Activated CD8-positive, alpha-beta T cell treated with anti-CD3 and anti-CD28 coated beads, Interleukin-2, amount 10 ng/mL, durations not matched to agents 7 days and 5 days (primary cell): Measurements from ENCODE around the gene CCN2. TPM values are rescaled to one million over a fixed set of nuclear protein-coding genes. Genes with fewer than 3 reads are reported as not detected.

Experiments
- ATAC-seq: fragments of 150-1000 bp; cut with Tn5 transposase; one replicate; pipeline ENCODE4 v1.10.0; 2021; ENCODE audit warnings: moderate library complexity
- CTCF ChIA-PET: fragments of 350-600 bp; sonication (Branson Sonifier 250); formaldehyde crosslinking; loops from one replicate; lab custom pipeline; 2021; ENCODE audit warnings: antibody characterized with exemption; lab: Charles Lee
- POLR2A ChIA-PET: fragments of 350-600 bp; sonication (Branson Sonifier 250); formaldehyde crosslinking; loops from one replicate; lab custom pipeline; 2021; ENCODE audit warnings: antibody characterized with exemption; lab: Charles Lee
- DNase-seq: peaks from one replicate; pipeline ENCODE4 v3.0.0-alpha.2; 2020
- H3K27ac Mint-ChIP-seq: one replicate; pipeline ENCODE4 v1.8.0; 2021; ENCODE audit warnings: mild to moderate bottlenecking, mixed read lengths
- H3K27me3 Mint-ChIP-seq: one replicate; pipeline ENCODE4 v1.8.0; 2021; ENCODE audit warnings: low read depth, mixed read lengths
- H3K36me3 Mint-ChIP-seq: one replicate; pipeline ENCODE4 v1.8.0; 2021; ENCODE audit warnings: low read depth, mixed read lengths
- H3K4me1 Mint-ChIP-seq: one replicate; pipeline ENCODE4 v1.8.0; 2021; ENCODE audit warnings: low read depth, mixed read lengths
- H3K4me3 Mint-ChIP-seq: one replicate; pipeline ENCODE4 v1.8.0; 2021; ENCODE audit warnings: mild to moderate bottlenecking, mixed read lengths
- H3K9me3 Mint-ChIP-seq: one replicate; pipeline ENCODE4 v1.8.0; 2022; ENCODE audit warnings: mixed read lengths; ENCODE audit not compliant: insufficient read depth
- total RNA-seq, 2 experiments: library from RNA; stranded (reverse); gene quantifications; one replicate each; pipeline ENCODE4 v1.2.3, GENCODE V29; 2021

The CCN2 gene
- total RNA-seq, 2 experiments from 2014 or later: not detected

DNA sequence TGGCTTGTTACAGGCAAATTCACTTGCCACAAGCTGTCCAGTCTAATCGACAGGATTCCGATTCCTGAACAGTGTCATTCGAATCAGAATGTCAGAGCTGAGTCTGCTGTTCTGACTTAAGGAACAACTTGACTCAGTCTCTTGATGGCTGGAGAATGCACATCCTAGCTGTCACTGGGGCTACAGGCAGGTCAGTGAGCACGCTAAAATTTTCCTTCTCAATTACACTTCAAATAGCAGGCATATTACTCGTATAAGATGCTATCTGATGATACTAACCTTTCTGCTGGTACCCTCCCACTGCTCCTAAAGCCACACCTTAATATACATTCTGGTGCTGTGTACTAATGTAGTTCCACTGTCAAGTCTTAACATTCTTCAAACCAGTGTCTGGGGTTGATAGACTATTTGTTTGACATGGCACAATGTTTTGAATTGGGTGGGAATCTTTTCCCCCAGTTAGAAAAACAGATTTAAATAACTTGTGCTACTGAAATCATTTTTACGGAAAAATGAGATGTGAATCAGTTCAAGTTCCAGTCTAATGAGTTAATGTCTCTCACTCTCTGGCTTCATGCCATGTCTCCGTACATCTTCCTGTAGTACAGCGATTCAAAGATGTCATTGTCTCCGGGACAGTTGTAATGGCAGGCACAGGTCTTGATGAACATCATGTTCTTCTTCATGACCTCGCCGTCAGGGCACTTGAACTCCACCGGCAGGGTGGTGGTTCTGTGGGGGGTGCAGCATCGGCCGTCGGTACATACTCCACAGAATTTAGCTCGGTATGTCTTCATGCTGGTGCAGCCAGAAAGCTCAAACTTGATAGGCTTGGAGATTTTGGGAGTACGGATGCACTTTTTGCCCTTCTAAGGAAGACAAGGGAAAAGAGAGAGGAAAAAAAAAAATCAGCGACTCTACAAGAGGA, 2.2 kb downstream of the CCN2 start:
- Mint-ChIP-seq H3K4me3 (no peak overlapping the region), H3K27me3 (peaks cover 59% of the 10 kb centered on the region), H3K27ac (no peak overlapping the region), H3K9me3 (no peaks in the 10 kb centered on the region), H3K36me3 (no peaks in the 10 kb centered on the region), H3K4me1 (peaks cover 9% of the 10 kb centered on the region)
- ChIA-PET CTCF (interaction anchor here (0.7 kb wide), 1 partner anchor 12 kb away, joined by 3 read pairs; no protein-coding TSS in a partner anchor), POLR2A (no interaction called here)
- no peak for DNase-seq
- ATAC-seq: no peak

DNA sequence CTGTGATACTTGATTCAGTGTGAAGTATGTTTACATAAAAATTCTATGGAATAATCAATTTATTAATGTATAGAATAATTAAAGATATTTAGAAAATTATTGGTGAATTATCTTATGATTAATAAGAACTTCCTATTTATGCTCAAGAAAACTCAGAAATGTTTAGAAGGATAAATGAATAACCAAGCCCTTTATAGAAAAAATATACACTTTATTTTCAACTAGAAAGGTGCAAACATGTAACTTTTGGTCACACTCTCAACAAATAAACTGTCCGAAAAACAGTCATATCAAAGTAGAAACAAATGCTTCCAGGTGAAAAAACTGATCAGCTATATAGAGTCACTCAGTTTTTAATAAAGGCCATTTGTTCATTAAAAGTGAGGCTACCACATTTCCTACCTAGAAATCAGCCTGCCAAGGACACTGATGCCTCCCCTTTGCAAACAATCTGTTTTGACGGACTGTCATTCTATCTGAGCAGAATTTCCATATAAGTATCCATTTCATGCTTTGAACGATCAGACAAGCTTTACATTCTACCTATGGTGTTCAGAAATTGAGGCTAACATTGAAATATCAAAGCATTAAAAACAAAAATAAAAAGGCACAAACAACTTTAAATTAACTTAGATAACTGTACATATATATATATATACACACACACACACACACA, 3.0 kb downstream of the CCN2 start:
- Mint-ChIP-seq H3K27ac (no peak overlapping the region), H3K36me3 (no peaks in the 10 kb centered on the region), H3K4me3 (no peak overlapping the region), H3K9me3 (no peaks in the 10 kb centered on the region), H3K27me3 (peaks cover 55% of the 10 kb centered on the region), H3K4me1 (peaks cover 9% of the 10 kb centered on the region)
- ATAC-seq (no peak), DNase-seq (no peak)
- POLR2A ChIA-PET: no interaction called here
- CTCF ChIA-PET: interaction anchor here (1.0 kb wide), 1 partner anchor 25 kb away, joined by 3 read pairs; no protein-coding TSS in a partner anchor

DNA sequence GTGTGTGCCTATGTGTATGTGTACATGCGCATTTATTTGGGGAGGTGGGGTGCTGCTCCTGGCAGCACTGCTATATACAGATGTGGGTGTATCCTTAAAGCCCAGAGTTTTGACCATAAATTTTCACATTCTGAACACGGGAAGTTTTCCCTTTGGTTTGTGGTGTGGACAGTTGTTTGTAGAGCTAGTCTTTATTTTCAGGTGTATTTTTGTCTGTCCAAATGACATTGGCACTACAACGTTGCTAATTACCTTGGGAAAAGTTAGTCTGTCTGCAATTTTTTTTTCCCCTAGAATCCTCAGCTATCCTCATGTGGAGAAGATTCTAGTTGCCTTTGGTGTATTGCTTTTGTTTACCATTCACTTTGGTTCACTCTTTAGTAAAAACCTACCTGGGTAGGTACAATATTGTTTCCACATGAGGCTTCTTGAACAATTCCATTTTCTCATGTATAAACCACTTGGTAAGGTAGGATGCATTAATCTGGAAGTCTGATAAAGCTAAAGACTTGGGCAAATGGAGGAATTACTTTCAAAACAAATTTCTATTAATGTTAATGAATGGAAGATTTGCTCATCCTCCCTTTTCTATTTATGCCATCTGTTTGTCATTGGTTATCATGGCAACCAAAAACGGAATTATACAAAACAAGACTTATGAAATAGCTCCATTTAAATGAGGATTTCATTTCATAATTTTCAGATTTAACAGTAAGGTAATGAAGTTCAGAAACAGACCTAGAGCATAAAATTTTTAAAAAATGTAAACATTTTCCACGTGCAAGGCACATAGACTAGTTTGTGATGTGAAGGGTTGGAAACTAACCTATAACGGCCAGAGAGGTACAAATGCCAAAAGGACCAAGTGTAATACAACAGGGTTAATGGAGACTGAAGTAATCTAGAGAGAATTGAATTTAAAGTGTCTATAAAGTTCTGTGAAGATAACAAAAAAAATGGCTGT, 3.9 kb downstream of the CCN2 start:
- no peaks in the 10 kb centered on the region for H3K36me3 Mint-ChIP-seq
- no peak overlapping the region for H3K27ac Mint-ChIP-seq
- H3K4me1 Mint-ChIP-seq: peaks cover 9% of the 10 kb centered on the region
- POLR2A ChIA-PET: no interaction called here
- no peak for DNase-seq
- no peaks in the 10 kb centered on the region for H3K9me3 Mint-ChIP-seq
- H3K4me3 Mint-ChIP-seq: no peak overlapping the region
- ATAC-seq: no peak
- peaks cover 47% of the 10 kb centered on the region for H3K27me3 Mint-ChIP-seq
- CTCF ChIA-PET: interaction anchor here (0.7 to 1.0 kb wide), 3 partner anchors 18 to 24 kb away, joined by 3 read pairs; no protein-coding TSS in a partner anchor

DNA sequence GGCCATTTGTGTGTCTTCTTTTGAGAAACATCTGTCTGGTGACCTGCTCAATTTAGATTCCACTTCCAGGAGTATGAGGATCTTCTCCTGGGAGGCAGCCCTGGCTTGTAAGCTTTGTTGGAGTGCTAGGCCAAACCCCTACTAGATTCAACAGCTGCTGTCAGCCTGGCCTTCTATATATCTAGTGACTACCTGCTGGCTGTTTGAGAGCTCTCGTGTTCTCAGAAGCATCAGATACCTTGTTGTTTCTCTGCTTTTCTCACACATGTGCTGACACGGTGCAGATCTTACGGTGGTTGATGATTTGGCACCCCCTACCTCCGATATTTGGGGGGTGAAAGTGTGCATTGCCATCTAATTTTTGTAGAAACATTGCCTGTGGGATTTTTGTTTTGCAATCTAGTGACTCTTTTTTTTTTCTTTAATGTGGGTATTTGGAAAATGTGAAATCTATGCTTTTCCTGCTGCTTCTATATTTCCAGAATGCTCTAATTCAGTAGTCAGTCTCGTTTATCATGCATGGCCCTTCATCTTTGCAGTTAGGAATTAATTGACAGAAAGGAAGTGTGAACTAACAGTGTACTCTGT, 4.7 kb downstream of the CCN2 start:
- CTCF ChIA-PET: interaction anchor here (0.9 to 1.0 kb wide), 2 partner anchors 21 to 334 kb away, joined by 3 read pairs; no protein-coding TSS in a partner anchor
- H3K9me3 Mint-ChIP-seq: no peaks in the 10 kb centered on the region
- H3K36me3 Mint-ChIP-seq: no peaks in the 10 kb centered on the region
- POLR2A ChIA-PET: no interaction called here
- no peak for ATAC-seq
- H3K27me3 Mint-ChIP-seq: peaks cover 39% of the 10 kb centered on the region
- no peak for DNase-seq
- no peak overlapping the region for H3K27ac Mint-ChIP-seq
- H3K4me1 Mint-ChIP-seq: peaks cover 9% of the 10 kb centered on the region
- H3K4me3 Mint-ChIP-seq: no peak overlapping the region

DNA sequence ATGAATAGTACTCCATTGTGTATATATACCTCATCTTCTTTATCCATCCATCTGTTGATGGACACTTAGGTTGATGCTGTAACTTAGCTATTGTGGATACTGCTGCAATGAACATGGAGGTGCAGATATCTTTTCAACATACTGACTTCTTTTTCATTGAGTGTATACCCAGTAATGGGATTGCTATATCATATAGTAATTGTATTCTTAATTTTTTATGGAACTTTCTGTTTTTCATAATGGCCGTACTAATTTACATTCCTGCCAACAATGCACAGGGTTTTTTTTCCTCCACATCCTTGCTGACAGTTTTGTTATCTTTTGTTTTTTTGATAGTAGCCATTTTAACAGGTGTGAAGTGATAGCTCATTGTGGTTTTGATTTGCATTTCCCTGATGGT, 5.2 kb downstream of the CCN2 start:
- H3K27ac Mint-ChIP-seq: no peak overlapping the region
- H3K4me1 Mint-ChIP-seq: peaks cover 6% of the 10 kb centered on the region
- no peaks in the 10 kb centered on the region for H3K9me3 Mint-ChIP-seq
- H3K36me3 Mint-ChIP-seq: no peaks in the 10 kb centered on the region
- H3K4me3 Mint-ChIP-seq: no peak overlapping the region
- ATAC-seq (no peak), DNase-seq (no peak)
- ChIA-PET CTCF (interaction anchor here (1.0 kb wide), 1 partner anchor 334 kb away, joined by 3 read pairs; no protein-coding TSS in a partner anchor), POLR2A (no interaction called here)
- peaks cover 36% of the 10 kb centered on the region for H3K27me3 Mint-ChIP-seq

DNA sequence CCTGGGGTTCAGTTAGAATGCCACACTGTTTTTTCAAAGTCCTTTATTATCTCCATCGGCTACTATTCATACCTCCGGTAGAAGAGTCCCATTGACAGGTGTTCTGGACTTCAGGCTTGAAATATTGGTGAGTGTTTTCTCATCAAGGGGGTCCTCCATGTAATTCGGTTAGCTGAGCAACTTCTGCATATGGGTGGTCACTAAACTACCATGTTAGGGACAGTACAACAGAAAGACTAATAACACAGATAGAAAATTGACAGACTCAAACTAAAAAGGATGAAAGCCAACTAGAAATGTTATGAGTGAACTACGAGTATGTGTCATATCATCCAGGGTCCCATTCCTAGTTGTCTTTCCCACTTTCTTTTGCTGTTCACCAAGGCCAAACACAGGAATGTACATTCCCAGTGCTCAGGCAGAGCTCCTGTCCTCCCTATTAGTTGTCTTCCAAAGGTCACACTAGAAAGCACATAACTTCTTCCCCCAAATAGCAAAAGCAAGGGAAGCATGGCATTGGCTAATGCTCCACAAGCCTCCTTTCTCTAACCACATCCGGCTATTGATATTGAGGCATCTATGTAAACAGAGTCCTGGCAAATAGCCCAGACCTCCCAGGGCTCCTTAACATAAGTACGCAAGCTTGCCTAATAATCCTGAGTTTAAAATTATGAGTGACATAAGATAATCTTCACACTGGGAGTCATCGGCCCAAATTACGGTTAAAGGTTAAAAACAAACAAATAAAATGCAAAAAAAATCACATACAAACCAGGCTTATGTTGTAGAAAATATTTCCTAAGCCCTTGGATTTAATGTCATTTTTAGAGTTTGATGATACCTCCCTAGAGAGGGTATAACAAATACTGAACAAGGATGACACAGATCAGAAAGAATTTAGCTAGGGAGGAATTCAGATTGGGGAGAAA, 13.2 kb downstream of the CCN2 start:
- DNase-seq: no peak
- H3K4me1 Mint-ChIP-seq: no peaks in the 10 kb centered on the region
- POLR2A ChIA-PET: no interaction called here
- no peak overlapping the region for H3K27ac Mint-ChIP-seq
- no peak for ATAC-seq
- no peaks in the 10 kb centered on the region for H3K36me3 Mint-ChIP-seq
- no peak overlapping the region for H3K4me3 Mint-ChIP-seq
- H3K27me3 Mint-ChIP-seq: no peaks in the 10 kb centered on the region
- CTCF ChIA-PET: no interaction called here
- H3K9me3 Mint-ChIP-seq: no peaks in the 10 kb centered on the region

DNA sequence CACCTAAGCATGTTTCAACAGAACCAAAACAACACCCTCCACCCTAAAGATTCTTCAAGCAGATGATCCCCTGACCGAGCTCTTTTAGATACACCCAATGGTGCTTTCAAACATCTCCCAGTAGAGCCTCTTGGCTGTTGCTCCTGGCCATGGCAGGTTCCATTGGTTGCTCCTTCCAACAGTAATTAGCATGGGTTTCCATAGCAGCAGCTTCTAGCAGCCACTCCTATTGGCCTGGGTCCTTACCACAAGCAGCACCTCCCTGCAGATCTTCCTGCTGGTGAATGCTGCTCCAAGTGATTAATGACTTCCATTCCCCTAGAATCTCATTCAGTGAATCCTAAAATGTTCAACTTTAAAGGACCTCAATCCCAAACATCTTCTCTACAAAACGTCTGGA, 13.9 kb downstream of the CCN2 start:
- ChIA-PET POLR2A (no interaction called here), CTCF (no interaction called here)
- Mint-ChIP-seq H3K27me3 (no peaks in the 10 kb centered on the region), H3K4me3 (no peak overlapping the region), H3K36me3 (no peaks in the 10 kb centered on the region), H3K9me3 (no peaks in the 10 kb centered on the region), H3K27ac (no peak overlapping the region), H3K4me1 (no peaks in the 10 kb centered on the region)
- DNase-seq (no peak), ATAC-seq (no peak)

DNA sequence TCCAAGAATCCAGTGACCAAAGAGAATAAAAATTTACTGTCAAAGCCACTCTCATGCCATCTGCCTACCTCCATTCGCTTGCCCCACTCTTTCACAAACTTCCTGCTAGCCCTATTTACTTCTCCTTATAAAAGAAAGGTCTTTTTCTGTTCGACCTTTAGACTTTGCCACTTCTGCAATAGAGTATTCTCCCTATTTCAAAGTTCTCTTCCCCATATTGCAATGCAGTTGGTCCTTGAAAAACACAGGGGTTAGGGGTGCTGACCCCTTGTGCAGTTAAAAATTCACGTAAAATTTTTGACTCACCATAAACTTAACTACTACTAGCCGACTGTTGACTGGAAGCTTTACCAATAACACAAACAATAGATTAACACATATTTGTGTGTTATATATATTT, 15.0 kb downstream of the CCN2 start:
- CTCF ChIA-PET: no interaction called here
- POLR2A ChIA-PET: no interaction called here
- no peaks in the 10 kb centered on the region for H3K36me3 Mint-ChIP-seq
- H3K9me3 Mint-ChIP-seq: no peaks in the 10 kb centered on the region
- no peak for DNase-seq
- no peak overlapping the region for H3K27ac Mint-ChIP-seq
- no peak overlapping the region for H3K4me3 Mint-ChIP-seq
- ATAC-seq: no peak
- no peaks in the 10 kb centered on the region for H3K27me3 Mint-ChIP-seq
- no peaks in the 10 kb centered on the region for H3K4me1 Mint-ChIP-seq

DNA sequence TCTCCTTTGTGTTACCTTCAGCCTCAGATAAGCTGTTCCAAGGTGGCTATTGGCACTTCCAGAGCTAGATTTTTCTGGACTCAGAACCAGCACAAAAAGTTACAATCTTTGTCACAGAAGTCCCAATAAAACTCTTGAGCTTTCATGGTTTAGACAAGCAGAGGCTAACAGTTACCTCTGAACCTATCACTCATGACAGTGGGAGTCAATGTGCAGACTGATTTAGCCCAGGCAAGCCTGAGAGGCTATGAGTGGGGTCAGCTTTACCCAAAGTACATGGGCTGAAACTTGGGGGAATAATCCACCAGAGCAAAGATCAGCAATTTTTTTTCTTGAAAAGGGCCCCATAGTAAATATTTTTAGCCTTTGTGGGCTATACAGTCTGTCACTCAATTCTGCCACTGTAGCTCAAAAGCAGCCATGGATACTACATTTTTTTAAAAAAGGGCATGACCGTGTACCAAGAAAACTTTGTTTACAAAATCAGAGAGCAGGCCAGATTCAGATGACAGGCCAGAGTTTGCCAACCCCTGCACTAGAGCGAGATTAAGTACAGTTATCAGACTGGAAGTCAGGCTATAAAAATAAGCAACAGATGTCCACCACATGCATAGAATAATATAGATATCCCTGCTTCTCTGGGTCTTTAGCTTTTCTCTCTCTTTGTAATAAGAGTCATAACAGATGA, 20.0 kb downstream of the CCN2 start:
- ChIA-PET POLR2A (no interaction called here), CTCF (interaction anchor here (1.3 kb wide), 1 partner anchor 16 kb away, joined by 4 read pairs; no protein-coding TSS in a partner anchor)
- ATAC-seq: no peak
- H3K4me1 Mint-ChIP-seq: no peaks in the 10 kb centered on the region
- no peak overlapping the region for H3K4me3 Mint-ChIP-seq
- H3K36me3 Mint-ChIP-seq: no peaks in the 10 kb centered on the region
- no peak overlapping the region for H3K27ac Mint-ChIP-seq
- H3K27me3 Mint-ChIP-seq: peaks cover 2% of the 10 kb centered on the region
- H3K9me3 Mint-ChIP-seq: no peaks in the 10 kb centered on the region
- no peak for DNase-seq

DNA sequence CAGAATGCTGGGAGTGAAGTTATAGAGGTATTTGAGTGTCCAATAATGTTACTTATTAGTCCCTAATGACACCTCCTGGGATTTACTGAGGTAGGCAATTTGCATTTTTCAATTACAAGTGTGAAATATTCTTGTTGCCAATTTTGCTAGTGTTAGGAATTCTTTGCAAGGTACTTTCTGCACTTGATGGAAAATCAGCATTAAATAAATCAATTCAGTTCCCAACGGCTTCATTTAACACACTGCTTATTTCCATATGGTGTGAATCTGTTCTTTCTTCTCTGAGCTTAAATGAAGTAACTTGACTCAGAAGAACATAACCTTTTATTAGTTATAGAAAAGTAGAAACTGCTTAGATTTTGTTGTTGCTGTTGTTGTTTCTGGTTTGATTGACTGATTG, 21.2 kb downstream of the CCN2 start:
- Mint-ChIP-seq H3K4me3 (no peak overlapping the region), H3K27ac (no peak overlapping the region), H3K4me1 (no peaks in the 10 kb centered on the region), H3K9me3 (no peaks in the 10 kb centered on the region), H3K36me3 (no peaks in the 10 kb centered on the region), H3K27me3 (peaks cover 6% of the 10 kb centered on the region)
- CTCF ChIA-PET: no interaction called here
- ATAC-seq (no peak), DNase-seq (no peak)
- POLR2A ChIA-PET: no interaction called here
